HG03066 (cell line): ENCODE results near the gene NPEPPS.

ENCODE experiments used
- ATAC-seq: cut with Tn5 transposase; IDR thresholded peaks from one replicate; pipeline ENCODE4 v1.9.1; 2021; ENCODE audit warnings: low read depth; ENCODE audit not compliant: unreplicated experiment

The NPEPPS gene

DNA sequence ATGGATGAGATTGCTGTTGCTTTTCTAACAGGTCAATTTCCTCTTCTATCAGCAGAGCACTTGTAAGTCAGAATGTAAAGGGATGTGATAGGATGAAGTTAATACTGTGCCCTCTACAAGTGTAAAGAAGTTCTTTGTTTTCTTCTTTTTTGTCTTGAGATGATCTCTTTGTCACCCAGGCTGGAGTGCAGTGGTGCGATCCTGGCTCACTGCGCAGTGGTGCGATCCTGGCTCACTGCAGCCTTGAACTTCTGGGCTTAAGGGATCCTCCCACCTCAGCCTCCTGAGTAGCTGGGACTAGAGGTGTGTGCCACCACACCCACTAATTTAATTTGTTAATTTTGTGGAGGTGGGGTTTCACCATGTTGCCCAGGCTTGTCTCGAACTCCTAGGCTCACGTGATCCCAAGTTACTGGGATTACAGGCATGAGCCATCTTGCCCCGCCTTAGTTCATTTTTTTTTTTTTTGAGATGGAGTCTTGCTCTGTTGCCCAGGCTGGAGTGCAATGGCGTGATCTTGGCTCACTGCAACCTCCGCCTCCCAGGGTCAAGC is 97.2 kb downstream of the NPEPPS start:
- no peak for ATAC-seq

DNA sequence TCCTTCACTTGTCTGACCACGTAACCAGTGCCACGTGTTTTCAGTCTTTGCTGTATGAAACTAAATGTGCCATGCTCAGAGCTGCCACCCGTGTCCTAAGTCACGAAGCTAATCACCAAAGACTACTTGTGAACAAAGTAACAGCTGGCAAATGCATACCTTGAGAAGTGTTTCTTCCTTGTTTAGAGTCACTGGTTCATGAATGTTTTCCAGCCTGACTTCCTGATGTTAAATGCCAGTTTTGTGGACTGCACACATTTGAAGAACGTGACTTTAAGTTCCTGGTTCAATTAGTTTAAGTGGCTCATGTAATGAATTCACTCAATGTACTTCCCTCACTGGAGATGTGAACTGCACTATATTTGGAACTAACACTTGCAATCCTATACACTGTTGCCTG is 98.9 kb downstream of the NPEPPS start:
- ATAC-seq = no peak

DNA sequence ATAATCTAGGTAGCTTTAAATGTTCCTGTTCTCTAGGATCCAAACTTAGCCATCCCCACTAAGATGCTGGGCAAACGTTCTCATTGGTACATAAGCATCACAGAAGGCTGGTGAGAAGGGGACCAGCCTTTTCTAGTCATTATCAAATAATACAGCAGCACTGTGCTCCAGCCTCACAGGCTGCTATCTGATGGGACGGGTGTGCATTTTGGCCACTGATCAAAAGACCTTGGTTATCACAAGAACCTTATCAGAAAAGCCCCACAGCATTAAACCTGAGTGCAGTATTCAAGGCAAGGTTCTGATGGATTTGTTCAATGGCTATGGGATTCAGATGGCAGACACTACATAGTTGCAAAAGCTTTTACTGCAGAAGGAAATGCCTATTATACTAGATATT is 99.7 kb downstream of the NPEPPS start:
- ATAC-seq = no peak

DNA sequence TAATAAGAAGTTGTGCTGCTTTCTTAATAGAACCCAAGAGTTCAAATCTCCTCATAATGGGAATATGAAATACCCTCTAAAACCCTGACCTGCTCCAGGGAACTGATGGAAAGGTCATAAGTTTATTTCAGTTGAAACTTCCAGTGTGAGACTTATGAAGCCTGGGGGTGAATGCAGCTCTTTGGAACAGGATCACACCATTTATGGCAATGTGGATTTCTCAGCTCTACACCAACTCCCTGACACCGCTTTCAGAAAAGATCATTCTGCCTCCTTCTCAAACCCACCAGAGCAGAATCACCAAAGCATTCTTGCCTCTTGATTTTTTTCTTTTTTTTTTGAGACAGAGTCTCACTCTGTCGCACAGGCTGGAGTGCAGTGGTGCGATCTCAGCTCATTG is 102.1 kb downstream of the NPEPPS start:
- ATAC-seq = no peak

DNA sequence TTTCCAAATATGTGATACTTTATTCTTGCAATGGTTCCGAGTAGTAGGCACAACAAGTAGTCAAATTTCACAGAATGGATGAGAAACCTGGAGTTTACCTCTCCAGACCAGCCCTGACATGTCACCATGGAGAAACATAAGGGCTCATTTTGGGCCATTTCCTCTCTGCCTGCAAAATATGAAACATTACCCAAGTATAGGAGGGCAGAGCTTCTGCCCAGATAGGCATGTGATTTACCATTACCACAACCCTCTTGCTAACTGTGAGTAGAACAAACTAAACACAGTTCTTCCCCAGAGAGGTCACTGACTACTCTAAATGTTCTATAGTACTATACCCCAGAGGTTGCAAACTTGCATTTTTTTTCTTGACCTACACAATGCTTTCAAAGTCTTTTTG is 103.1 kb downstream of the NPEPPS start:
- ATAC-seq = no peak

DNA sequence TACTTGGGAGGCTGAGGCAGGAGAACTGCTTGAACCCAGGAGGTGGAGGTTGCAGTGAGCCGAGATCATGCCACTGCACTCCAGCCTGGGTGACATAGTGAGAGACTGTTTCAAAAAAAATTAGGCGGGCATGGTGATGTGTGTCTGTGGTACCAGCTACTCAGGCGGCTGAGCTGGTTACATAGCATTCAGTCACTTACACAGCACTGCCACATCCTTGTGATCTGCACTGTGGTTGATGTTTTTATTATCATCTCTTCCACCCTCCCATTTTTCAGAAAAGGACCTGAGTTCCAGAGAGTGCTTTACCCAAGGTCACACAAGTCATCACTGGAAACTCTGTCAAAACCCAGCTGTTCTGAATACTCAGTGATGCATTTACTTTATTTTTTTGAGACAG is 104.0 kb downstream of the NPEPPS start:
- no peak for ATAC-seq

DNA sequence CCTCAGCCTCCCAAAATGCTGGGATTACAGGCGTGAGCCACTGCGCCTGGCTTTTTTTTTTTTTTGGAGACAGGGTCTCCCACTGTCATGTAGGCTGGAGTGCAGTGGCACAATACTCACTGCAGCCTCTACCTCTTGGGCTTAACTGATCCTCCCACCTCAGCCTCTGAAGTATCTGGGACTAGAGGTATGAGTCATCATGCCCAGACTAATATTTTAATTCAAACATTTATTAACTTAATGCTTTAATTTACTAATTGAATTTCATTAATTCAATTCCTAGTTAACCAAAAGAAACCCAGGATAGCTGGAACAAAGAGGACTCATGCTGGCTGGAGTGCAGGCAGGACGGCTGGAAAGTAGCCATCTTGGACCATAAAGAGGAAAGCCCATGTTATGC is 104.8 kb downstream of the NPEPPS start:
- ATAC-seq = no peak

DNA sequence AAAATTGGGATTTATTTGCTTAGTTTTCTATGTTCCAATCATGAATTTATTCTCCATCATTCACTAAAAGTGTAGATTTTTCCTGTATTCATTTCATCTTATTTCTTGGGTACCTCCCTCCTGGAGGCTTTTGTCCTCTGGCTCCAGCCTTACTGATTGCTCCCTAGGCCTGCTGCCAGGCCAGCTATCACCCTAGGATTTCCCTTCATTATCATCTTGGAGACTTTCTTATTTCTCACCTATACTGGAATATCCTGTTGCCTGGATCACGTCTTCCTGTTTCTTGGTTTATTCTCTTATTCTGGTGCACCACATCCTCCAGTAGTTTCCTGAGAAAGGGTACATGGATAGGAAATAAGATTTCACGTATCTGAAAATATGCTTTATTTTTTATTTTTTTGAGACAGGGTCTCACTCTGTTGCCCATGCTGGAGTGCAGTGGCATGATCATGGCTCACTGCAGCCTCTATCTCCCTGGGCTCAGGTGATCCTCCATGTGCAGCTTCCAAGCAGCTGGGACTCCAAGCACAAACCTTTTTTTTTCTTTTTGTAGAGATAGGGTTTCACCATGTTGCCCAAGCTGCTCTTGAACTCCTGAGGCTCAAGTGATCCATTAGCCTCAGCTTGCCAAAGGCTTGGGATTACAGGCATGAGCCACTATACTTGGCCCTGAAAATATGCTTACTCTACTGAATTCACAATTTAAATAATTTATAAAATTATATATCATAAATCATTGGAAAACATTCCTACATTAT is 105.5 kb downstream of the NPEPPS start:
- ATAC-seq = no peak

DNA sequence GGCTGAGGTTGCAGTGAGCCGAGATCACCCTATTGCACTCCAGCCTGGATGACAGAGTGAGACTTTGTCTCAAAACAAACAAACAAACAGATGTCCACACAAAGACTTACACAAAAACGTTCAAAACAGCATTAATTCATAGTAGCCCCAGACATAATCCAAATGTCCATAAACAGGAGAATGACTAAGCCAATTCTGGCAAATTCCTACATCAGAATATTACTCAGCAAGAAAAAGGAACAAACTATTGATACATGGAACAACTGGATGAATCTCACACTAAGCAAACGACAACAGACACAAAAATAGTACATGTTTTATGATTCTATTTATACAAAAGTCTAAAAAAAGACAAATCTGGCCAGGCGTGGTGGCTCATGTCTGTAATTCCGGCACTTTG is 108.0 kb downstream of the NPEPPS start:
- no peak for ATAC-seq

DNA sequence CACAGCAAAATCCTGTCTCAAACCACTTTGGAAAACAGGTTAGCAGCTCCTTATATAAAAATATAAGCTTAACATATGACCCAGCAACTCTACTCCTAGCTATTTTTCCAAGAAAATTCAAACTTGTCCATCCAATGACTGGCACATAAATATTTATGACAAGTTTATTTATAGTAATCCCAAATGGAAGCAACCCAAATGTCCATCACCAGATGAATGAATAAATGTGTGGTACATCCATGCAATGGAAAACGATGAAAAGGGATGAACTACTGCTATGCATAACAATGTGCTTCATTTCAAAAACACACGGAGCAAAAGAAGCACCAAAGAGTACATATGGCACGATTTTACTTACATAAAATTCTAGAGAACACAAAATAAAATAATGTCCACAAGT is 109.2 kb downstream of the NPEPPS start:
- ATAC-seq = no peak

DNA sequence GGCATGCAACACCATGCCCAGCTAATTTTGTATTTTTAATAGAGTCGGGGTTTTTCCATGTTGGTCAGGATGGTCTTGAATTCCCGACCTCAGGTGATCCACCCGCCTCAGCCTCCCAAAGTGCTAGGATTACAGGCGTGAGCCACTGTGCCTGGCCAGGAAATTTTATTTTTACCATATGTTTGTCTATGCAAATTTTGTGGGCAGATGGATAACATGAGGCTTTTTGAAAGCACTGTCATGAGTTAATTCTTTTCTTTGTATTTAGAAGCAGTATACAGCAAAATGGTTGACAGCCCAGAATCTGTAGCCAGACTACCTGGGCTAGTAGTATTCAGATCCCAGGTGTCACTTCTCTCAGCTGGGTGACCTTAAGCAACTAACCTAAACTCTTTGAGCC is 110.3 kb downstream of the NPEPPS start:
- no peak for ATAC-seq

DNA sequence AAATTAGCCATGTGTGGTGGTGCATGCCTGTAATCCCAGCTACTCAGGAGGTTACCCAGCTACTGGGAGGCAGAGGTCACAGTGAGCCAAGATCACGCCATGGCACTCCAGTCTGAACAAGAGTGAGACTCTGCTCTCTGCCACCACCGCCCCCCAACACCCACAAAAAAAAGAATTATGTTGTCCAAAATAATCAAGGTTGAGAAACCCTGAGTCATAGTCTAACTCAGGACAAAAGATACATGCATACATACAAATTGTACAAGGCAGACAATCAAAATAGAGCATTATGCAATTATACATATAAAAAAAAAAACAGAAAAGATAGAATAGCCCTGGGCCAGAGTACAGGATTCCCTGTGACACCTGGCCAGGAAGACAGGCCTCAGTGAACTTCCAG is 112.2 kb downstream of the NPEPPS start:
- ATAC-seq = no peak

DNA sequence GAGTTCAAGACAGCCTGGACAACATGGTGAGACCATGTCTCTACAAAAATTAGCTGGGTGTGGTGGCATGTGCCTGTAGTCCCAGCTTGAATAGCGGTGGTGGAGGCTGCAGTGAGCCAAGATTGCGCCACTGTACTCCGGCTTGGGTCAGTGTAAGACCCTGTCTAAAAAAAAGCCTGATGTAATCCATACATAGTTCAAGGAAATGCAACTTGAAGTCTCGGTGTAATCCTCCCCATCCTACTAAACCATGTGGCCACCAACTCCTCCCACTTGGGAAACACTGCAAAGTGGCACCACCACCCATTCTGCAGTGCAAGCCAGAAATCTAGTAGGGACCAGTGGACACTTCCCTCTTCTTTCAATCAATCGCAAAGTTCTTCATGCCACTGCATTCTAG is 113.4 kb downstream of the NPEPPS start:
- no peak for ATAC-seq

DNA sequence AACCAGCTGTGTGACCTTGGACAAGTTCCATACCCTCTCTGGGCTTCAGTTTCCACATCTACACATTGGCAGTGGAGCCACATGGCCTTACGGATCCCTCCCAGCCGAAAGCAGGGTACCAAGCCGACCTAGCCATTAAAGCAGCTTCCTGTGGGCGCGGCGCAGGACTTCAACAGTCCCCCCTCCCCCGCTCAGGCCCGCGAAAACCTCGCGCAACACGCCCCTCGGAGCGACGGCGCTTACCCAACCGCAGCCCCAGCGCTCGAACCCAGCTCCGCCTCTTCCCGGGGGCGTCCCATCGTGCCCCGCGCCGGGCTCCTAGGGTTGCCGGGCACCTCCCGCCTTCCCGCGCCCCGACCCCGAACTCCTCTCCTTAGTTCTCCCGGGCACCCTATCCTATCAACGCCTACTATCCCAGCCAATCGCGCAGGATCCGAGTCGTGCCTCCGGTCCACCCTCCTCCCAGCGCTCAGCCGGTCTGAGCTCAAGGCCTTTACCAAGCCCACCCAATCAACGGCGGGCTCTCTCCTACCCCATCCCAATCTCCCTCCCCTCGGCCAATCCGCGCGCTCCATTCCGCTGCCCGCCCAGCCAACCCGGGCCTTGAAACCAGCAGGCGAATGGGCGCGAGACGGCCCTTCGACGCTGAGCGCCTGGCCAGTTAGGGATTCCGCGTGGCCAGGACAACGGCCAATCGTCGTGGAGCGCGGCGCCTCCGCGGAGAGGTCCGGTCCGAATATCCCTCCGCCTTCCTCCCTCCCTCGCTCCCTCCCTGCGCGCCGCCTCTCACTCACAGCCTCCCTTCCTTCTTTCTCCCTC is 118.5 kb downstream of the NPEPPS start, which contains the start of gene KPNB1:
KPNB1 (plus strand) TSS at position 767 of the 819 bp plus-strand sequence. CDS start 326 bp downstream, outside the sequence.
- peak; percentile 69 for ATAC-seq

DNA sequence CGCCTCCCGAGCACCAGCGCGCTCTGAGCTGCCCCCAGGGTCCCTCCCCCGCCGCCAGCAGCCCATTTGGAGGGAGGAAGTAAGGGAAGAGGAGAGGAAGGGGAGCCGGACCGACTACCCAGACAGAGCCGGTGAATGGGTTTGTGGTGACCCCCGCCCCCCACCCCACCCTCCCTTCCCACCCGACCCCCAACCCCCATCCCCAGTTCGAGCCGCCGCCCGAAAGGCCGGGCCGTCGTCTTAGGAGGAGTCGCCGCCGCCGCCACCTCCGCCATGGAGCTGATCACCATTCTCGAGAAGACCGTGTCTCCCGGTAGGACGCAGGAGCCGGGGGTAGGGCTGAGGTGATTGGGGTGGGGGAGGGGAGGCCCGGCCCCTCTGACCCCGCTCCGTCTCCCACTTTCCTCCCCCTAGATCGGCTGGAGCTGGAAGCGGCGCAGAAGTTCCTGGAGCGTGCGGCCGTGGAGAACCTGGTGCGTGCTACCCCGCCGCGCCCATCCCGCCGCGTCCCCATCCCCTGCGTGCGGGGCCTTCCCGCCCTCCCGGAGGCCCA is 119.1 kb downstream of the NPEPPS start:
- peak; percentile 0 for ATAC-seq

DNA sequence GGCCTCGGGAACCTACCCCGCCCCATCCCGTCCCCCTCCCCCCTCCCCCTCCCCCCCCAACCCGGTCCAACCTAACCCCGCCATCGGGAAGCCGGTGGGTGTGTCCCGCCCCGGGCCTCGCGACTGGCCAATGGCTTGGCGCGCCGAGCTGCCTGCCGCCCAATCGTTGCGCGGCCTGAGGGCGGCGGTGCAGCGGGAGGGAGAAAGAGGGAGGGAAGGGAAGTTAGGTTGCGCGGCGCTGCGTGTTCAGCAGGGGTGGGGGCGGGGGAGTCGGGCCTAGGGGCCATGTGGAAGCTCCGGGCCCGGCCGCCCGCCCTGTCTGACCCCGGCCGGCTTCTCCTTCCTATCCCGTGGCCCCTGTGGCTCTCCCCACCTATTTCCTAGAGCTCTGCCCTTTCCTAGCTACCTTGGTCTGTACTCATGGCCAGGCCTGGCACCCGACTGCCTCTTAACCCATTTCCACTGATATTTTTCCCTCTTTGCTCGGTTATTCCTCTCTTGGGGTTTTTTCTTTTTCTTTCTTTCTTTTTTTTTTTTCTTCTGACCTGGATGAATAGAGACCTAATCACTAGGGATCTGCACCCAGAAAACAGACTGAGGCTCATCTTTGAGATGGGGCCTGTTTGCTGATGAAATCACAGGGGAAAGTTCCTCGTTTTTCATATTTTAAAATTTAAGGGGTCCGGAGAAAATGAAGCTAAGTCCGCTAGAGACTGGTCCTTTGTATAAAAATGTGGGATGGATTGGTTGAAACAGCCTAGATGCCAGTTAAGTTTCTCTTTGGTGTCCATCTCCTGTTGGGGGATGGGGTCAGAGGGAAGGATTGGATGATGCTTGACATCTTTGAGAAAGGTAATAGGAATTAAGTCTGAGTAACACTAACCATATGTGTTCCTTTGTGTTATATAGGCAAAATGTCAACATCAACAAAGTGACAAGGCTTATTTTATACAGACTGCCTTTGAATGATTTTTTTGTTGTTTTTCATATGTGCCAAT is 119.9 kb downstream of the NPEPPS start:
- peak; percentile 45 for ATAC-seq

DNA sequence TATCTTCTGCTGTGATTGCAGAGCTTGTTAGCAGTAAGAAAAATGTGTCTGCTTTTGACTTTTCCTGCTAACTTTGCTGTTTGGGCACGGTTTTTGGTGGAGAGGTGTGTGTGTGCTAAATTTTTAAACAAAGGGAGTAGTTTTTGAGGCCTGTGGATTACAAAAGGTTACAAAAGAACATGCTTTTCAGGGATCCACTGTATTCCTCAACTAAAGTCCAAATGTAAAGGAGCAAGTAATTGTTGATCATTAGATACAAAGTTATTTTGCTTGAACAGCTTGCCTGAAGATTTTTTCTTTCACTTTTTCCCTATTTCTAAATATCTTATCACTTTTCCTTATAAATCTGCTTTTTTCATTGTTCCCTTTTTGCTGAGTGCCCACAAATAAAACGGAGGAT is 120.8 kb downstream of the NPEPPS start:
- ATAC-seq = no peak

DNA sequence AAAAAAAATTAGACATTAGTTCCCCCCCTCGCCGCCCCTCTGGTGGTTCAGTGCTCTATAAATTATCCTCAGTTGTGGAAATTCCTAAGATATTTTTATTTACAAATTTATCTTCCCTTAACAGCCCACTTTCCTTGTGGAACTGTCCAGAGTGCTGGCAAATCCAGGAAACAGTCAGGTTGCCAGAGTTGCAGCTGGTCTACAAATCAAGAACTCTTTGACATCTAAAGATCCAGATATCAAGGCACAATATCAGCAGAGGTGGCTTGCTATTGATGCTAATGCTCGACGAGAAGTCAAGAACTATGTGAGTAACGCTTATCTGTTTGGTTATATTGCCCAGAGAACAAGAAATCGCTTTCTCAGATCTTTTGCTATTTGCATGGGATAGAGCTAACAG is 121.7 kb downstream of the NPEPPS start:
- ATAC-seq = no peak

DNA sequence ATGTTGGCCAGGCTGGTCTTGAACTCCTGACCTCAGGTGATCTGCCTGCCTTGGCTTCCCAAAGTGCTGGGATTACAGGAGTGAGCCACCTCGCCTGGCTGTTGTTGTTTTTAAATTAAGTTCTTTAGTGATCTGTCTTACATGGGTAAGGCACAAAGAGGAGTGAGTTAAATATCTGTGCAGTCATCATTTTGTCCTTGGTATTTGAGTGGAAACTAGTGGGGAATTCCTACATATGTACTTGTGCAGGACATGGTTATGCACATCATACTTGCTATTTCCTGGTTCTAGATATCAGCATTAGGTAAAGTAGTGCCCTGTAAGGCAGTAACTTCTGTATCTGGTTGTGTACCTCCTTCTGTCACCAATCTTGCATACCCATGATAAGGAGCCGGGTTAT is 122.5 kb downstream of the NPEPPS start:
- ATAC-seq = no peak

DNA sequence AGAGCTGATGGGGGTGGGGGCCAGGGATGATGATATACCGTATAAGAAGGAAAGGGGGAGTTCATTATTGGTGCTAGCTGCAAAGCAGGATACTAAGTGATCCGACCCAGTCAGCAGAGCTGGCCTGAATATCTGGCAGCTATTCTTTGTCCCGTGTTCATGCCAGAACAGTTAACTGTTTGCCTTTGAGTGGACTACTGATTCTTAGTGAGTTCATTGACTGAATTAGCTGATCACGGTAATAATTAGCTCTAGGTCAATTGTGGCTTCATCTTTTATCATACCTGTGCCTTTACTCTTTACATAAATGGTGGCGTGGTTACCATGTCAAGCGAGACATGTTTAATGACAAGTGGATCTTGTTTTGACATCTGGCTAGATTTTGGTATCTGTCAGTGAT is 124.1 kb downstream of the NPEPPS start:
- no peak for ATAC-seq
